Breast epithelium (tissue), 4 donors: ENCODE results near the gene CHD2. TPM values are rescaled to one million over a fixed set of nuclear protein-coding genes. Genes with fewer than 3 reads are reported as not detected.

Experiments
- DNase-seq, 2 donors: peaks; one replicate each; pipeline ENCODE4 v3.0.0-alpha.2; 2019; ENCODE audit warnings: low spot score in 2 of 2
- H3K27ac ChIP-seq, 2 donors: fragments of 200-600 bp; sonication (generic) in 1 of 2; one replicate each; pipeline ENCODE4 v1.5.1; 2016 to 2019; ENCODE audit warnings: mild to moderate bottlenecking in 1 of 2
- H3K27me3 ChIP-seq, 2 donors: fragments of 200-600 bp; sonication (generic) in 1 of 2; one replicate each; pipeline versions ENCODE4 v1.5.1 to v1.6.0; 2017 to 2019; ENCODE audit warnings: control low read depth in 1 of 2, mild to moderate bottlenecking in 1 of 2
- H3K36me3 ChIP-seq: fragments of 200-600 bp; one replicate; pipeline ENCODE4 v1.5.1; 2019
- H3K4me1 ChIP-seq, 2 donors: fragments of 200-600 bp; sonication (generic); one replicate each; pipeline ENCODE4 v1.5.1; 2016 to 2019; ENCODE audit warnings: control low read depth in 1 of 2
- H3K4me3 ChIP-seq, 3 donors: fragments of 200-600 bp; sonication (generic); 1 replicate in 2 of 3; 2 replicates in 1 of 3; pipeline ENCODE4 v1.5.1; 2016 to 2019; ENCODE audit warnings: mild to moderate bottlenecking in 3 of 3, moderate library complexity in 2 of 3
- H3K9me3 ChIP-seq, 2 donors: fragments of 200-600 bp; sonication (generic) in 1 of 2; one replicate each; pipeline ENCODE4 v1.5.1; 2016 to 2019; ENCODE audit warnings: control low read depth in 1 of 2
- CTCF ChIP-seq, 3 donors: fragments of 450-650 bp; IDR thresholded peaks; one replicate each; pipeline ENCODE4 v1.5.1; 2016 to 2017; ENCODE audit warnings: antibody characterized with exemption in 3 of 3, mild to moderate bottlenecking in 3 of 3, moderate library complexity in 3 of 3
- POLR2A ChIP-seq: fragments of 450-650 bp; IDR thresholded peaks from one replicate; pipeline ENCODE4 v1.6.1; 2016; ENCODE audit warnings: antibody characterized with exemption, mild to moderate bottlenecking, moderate library complexity
- POLR2AphosphoS5 ChIP-seq, 3 donors: sonication (generic); formaldehyde crosslinking; IDR thresholded peaks; one replicate each; pipeline ENCODE4 v1.6.1; 2017; ENCODE audit warnings: antibody characterized with exemption in 3 of 3
- intact Hi-C: fragments of 100-400 bp; cut with DNase I; formaldehyde crosslinking; loops from one replicate; pipeline ENCODE4 v1.15.1; 2023; ENCODE audit warnings: low total_unique reads
- total RNA-seq, 3 donors: library from RNA; depleted of rRNA; stranded (reverse); fragments of >200 nt; gene quantifications; one replicate each; pipeline ENCODE4 v1.1.0, GENCODE V29; 2016

CHD2 gene
- total RNA-seq, 3 donors from 2014 or later: 137 to 215 (median 197) TPM

- peak; percentile 98 to 100 for DNase-seq
- Histone ChIP-seq H3K27ac (peak overlapping the region; percentile 100), H3K4me1 (peaks cover 5 to 6% of the 10 kb centered on the region in 2 donors), H3K4me3 (peak overlapping the region; percentile 84 to 98 (median 96)), H3K9me3 (no peaks in the 10 kb centered on the region), H3K36me3 (no peaks in the 10 kb centered on the region), H3K27me3 (no peaks in the 10 kb centered on the region)
- peak; percentile 98 for TF ChIP-seq POLR2A
- TF ChIP-seq CTCF (IDR thresholded peaks at IDR 0.05): peak; percentile 12 to 23 (median 12)
- peak; percentile 66 to 96 (median 94) for TF ChIP-seq POLR2AphosphoS5 (IDR thresholded peaks at IDR 0.05)
- intact Hi-C loops: loop anchor here (2.0 kb wide), 1 partner anchor 73 kb away; no protein-coding TSS in a partner anchor
These were observed 18.1 kb upstream of the CHD2 start for GRCh38 chr15:92881802-92882696.

- no peak for DNase-seq
- Histone ChIP-seq H3K27me3 (no peaks in the 10 kb centered on the region), H3K4me3 (peak overlapping the region; percentile 84 to 98 (median 96)), H3K27ac (peak overlapping the region; percentile 100), H3K9me3 (no peaks in the 10 kb centered on the region), H3K36me3 (no peaks in the 10 kb centered on the region), H3K4me1 (peaks cover 5 to 6% of the 10 kb centered on the region in 2 donors)
- intact Hi-C loops: loop anchor here (2.0 kb wide), 1 partner anchor 74 kb away; no protein-coding TSS in a partner anchor
- TF ChIP-seq POLR2AphosphoS5 (IDR thresholded peaks at IDR 0.05) (peak; percentile 51 to 91 (median 85)), POLR2A (peak; percentile 80), CTCF (IDR thresholded peaks at IDR 0.05) (peak in 1 of 3 donors; percentile 15)
These were observed 17.4 kb upstream of the CHD2 start for GRCh38 chr15:92882697-92883162.

- no peak for DNase-seq
- TF ChIP-seq CTCF (IDR thresholded peaks at IDR 0.05) (no peak), POLR2AphosphoS5 (IDR thresholded peaks at IDR 0.05) (peak in 2 of 3 donors; percentile 27 to 55)
- intact Hi-C loops: loop anchor here (2.0 kb wide), 1 partner anchor 75 kb away; no protein-coding TSS in a partner anchor
- peak overlapping the region; percentile 84 to 98 (median 96) for H3K4me3 ChIP-seq
- H3K27me3 ChIP-seq: no peaks in the 10 kb centered on the region
- H3K4me1 ChIP-seq: peaks cover 5 to 6% of the 10 kb centered on the region in 2 donors
- no peaks in the 10 kb centered on the region for H3K36me3 ChIP-seq
- H3K9me3 ChIP-seq: no peaks in the 10 kb centered on the region
- H3K27ac ChIP-seq: peak overlapping the region; percentile 100
These were observed 16.8 kb upstream of the CHD2 start for GRCh38 chr15:92883163-92883875.

- H3K27me3 ChIP-seq: no peaks in the 10 kb centered on the region
These were observed 16.2 kb upstream of the CHD2 start for GRCh38 chr15:92883876-92884435.

More at GRCh38 chr15:92883876-92884435, 16.2 kb upstream of the CHD2 start:
- H3K9me3 ChIP-seq: no peaks in the 10 kb centered on the region
- TF ChIP-seq POLR2A (no peak), POLR2AphosphoS5 (IDR thresholded peaks at IDR 0.05) (no peak), CTCF (IDR thresholded peaks at IDR 0.05) (no peak)
- H3K4me3 ChIP-seq: peak overlapping the region; percentile 84 to 98 (median 96)
- intact Hi-C loops: loop anchor here (2.0 kb wide), 1 partner anchor 75 kb away; no protein-coding TSS in a partner anchor
- H3K4me1 ChIP-seq: peaks cover 5 to 6% of the 10 kb centered on the region in 2 donors
- H3K36me3 ChIP-seq: no peaks in the 10 kb centered on the region
- DNase-seq: no peak
- H3K27ac ChIP-seq: peak overlapping the region; percentile 100
